Heart left ventricle (tissue), 16 donors: ENCODE results near the gene PDE9A. TPM values are rescaled to one million over a fixed set of nuclear protein-coding genes. Genes with fewer than 3 reads are reported as not detected.
A peak's percentile ranks its signal among the peaks of the same experiment; 100 is the strongest.

Experiments used
- ATAC-seq, 4 donors: fragments of 200-7000 bp; cut with Tn5 transposase; one replicate each; pipeline ENCODE4 v1.9.1; 2020 to 2022; ENCODE audit warnings: moderate library complexity in 4 of 4, mild to moderate bottlenecking in 3 of 4, moderate number of reproducible peaks in 1 of 4
- DNase-seq, 5 donors: peaks; one replicate each; pipeline ENCODE4 v3.0.0-alpha.2; 2020
- H3K27ac ChIP-seq, 12 donors: fragments of 200-600 bp; sonication (generic) in 4 of 12; one replicate each; pipeline versions ENCODE4 v1.5.0 to v1.8.0; 2016 to 2022; ENCODE audit warnings: mild to moderate bottlenecking in 2 of 12
- H3K27me3 ChIP-seq, 9 donors: fragments of 200-600 bp; sonication (generic) in 2 of 9; one replicate each; pipeline versions ENCODE4 v1.5.1 to v1.8.0; 2016 to 2022; ENCODE audit warnings: mild to moderate bottlenecking in 3 of 9
- H3K36me3 ChIP-seq, 9 donors: fragments of 200-600 bp; sonication (generic) in 2 of 9; one replicate each; pipeline versions ENCODE4 v1.5.0 to v1.8.0; 2018 to 2022; ENCODE audit warnings: mild to moderate bottlenecking in 2 of 9
- H3K4me1 ChIP-seq, 12 donors: fragments of 200-600 bp; sonication (generic) in 4 of 12; one replicate each; pipeline versions ENCODE4 v1.5.0 to v1.8.0; 2016 to 2022; ENCODE audit warnings: mild to moderate bottlenecking in 3 of 12
- H3K4me3 ChIP-seq, 12 donors: fragments of 200-600 bp; sonication (generic) in 4 of 12; one replicate each; pipeline versions ENCODE4 v1.5.0 to v1.8.0; 2017 to 2022; ENCODE audit warnings: mild to moderate bottlenecking in 9 of 12, moderate library complexity in 4 of 12
- H3K9me3 ChIP-seq, 12 donors: fragments of 200-600 bp; sonication (generic) in 4 of 12; one replicate each; pipeline versions ENCODE4 v1.5.0 to v1.8.0; 2016 to 2022; ENCODE audit warnings: mild to moderate bottlenecking in 1 of 12
- CTCF ChIP-seq, 12 donors: fragments of 200-600 bp; sonication (generic) in 4 of 12; IDR thresholded peaks; one replicate each; pipeline versions ENCODE4 v1.5.0 to v1.8.0; 2018 to 2022; ENCODE audit warnings: antibody characterized with exemption in 12 of 12, mild to moderate bottlenecking in 5 of 12
- POLR2A ChIP-seq, 2 donors: fragments of 450-650 bp; IDR thresholded peaks; one replicate each; pipeline ENCODE4 v1.6.1; 2017; ENCODE audit warnings: antibody characterized with exemption in 2 of 2, mild to moderate bottlenecking in 2 of 2, moderate library complexity in 2 of 2
- WGBS, 4 donors: extraction: QIAGEN DNeasy Blood & Tissue Kit in 2 of 4; methylation state at CpG; one replicate each; pipeline versions ENCODE4 v1.1.5 to v1.1.7; 2013 to 2018; 5-methylcytosine and 5-hydroxymethylcytosine counted together
- intact Hi-C, 10 donors: fragments of 100-400 bp; cut with DNase I; formaldehyde crosslinking; loops; one replicate each; pipeline versions ENCODE4 v1.11.1 to v1.14.2; 2022
- polyA plus RNA-seq, 2 donors: library from polyadenylated mRNA; stranded (reverse); fragments of 200-250 nt; gene quantifications; one replicate each; pipeline ENCODE4 v1.2.3, GENCODE V29; 2013
- total RNA-seq, 9 donors: library from RNA; depleted of rRNA in 2 of 9; stranded (reverse); fragments of >200 nt in 2 of 9; fragmentation: NEBNext Ultra II Directional in 3 of 9; extraction: Animal tissue kit (Norgen Biotek cat#: 25700) in 3 of 9; gene quantifications; one replicate each; pipeline versions ENCODE4 v1.1.0 to v1.2.4, GENCODE V29; 2016 to 2023
- donor health status: ischemic (EF 13 %, LVEDD 7.1; RV severe dilation, severe dysfunction).
- donor health status: healthy with polysubstance abuse.
- donor health status: DM: no; HTN: yes; CAD: no.
- donor health status: DM: no; HTN: no; CAD: no.
- donor health status: ischemic (EF 25% LVEDD 6.9; RV normal size, moderate dysfunction).
- donor health status: ischemic (EF 25% LVEDD 5.7; RV mildly dilated, moderate dysfunction).
- donor health status: healthy.
- donor health status: DM: yes; HTN: yes; CAD: no.
- donor health status: ischemic (EF 35%, LVEDD 5.7; RV mildly dilated, moderate dysfunction).
- donor health status: nonischemic (EF 11% LVEDD 7.7; RV severe dilation, severe dysfunction).
- donor health status: DM: yes; HTN: yes; CAD: no.
- donor health status: PGD.
- donor health status: ischemic (EF 29% LVEDD 5.4; RV normal size, mild dysfunction).
- donor health status: nonischemic (EF 23%, LVEDD 6.1; RV moderate dilation, normal function).

The PDE9A gene
- total and polyA plus RNA-seq, 11 donors: 1.5 to 4.0 (median 3.1) TPM

- peaks cover 0 to 41% (median 11%) of the 10 kb centered on the region in 9 donors for H3K36me3 ChIP-seq
- intact Hi-C loops: no loop called here
- no peaks in the 10 kb centered on the region for H3K9me3 ChIP-seq
- TF ChIP-seq CTCF (IDR thresholded peaks at IDR 0.05) (no peak), POLR2A (IDR thresholded peaks at IDR 0.05) (no peak)
- 93 to 100% (median 95%) methylated on average over 1 of the region's 1 CpG for whole genome bisulfite sequencing, 4 donors
- H3K27me3 ChIP-seq: no peaks in the 10 kb centered on the region
- H3K4me1 ChIP-seq: peaks cover 0 to 9% (median 0%) of the 10 kb centered on the region in 12 donors
- DNase-seq (no peak), ATAC-seq (no peak)
- no peak overlapping the region for H3K4me3 ChIP-seq
- H3K27ac ChIP-seq: no peak overlapping the region
Measured at GRCh38 chr21:42764883-42765282, 111.5 kb downstream of the PDE9A start.

DNA sequence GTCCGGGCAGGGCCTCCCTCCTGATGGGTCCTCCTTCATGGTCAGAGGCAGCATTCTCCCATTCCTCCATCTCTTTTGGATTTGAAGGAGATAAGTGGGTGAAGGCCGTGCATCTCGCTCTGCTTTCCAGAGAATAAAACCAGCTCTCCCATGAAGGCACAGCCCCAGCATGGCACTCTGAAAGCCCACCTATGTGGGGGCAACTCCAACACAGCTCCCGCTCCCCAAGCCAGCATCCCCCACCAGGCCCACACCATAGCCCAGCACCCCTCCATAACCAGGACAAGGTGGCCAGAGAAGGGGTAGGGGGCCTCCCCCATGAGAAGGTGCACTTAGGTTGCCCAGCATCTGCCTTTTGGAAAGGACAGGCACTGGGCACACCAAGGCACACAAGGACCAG lies 112.2 kb downstream of the PDE9A start:
- intact Hi-C loops: no loop called here
- ATAC-seq: no peak
- Histone ChIP-seq H3K27ac (no peak overlapping the region), H3K4me3 (no peak overlapping the region), H3K27me3 (no peaks in the 10 kb centered on the region), H3K9me3 (no peaks in the 10 kb centered on the region), H3K36me3 (peaks cover 0 to 45% (median 11%) of the 10 kb centered on the region in 9 donors), H3K4me1 (peaks cover 0 to 9% (median 0%) of the 10 kb centered on the region in 12 donors)
- WGBS, 4 donors: 96 to 98% (median 97%) methylated on average over 4 of the region's 4 CpGs
- TF ChIP-seq CTCF (IDR thresholded peaks at IDR 0.05): no peak
- no peak for TF ChIP-seq POLR2A (IDR thresholded peaks at IDR 0.05)
- no peak for DNase-seq

GRCh38 chr21:42766739-42767560 lies 113.5 kb downstream of the PDE9A start:
- H3K27me3 ChIP-seq: no peaks in the 10 kb centered on the region
- no peaks in the 10 kb centered on the region for H3K4me1 ChIP-seq
- intact Hi-C loops: no loop called here
- peak in 1 of 4 donors; percentile 19 for ATAC-seq
- H3K36me3 ChIP-seq: peaks cover 0 to 51% (median 11%) of the 10 kb centered on the region in 9 donors
- 85 to 86% (median 86%) methylated on average over 25 to 27 of the region's 27 CpGs for WGBS, 4 donors
- DNase-seq: no peak
- no peak overlapping the region for H3K27ac ChIP-seq
- TF ChIP-seq CTCF (IDR thresholded peaks at IDR 0.05) (no peak), POLR2A (IDR thresholded peaks at IDR 0.05) (no peak)
- H3K4me3 ChIP-seq: no peak overlapping the region
- no peaks in the 10 kb centered on the region for H3K9me3 ChIP-seq

GRCh38 chr21:42767561-42767835 lies 114.1 kb downstream of the PDE9A start:
- H3K9me3 ChIP-seq: no peaks in the 10 kb centered on the region
- WGBS, 4 donors: 84 to 97% (median 92%) methylated on average over 6 to 8 of the region's 8 CpGs
- H3K4me1 ChIP-seq: no peaks in the 10 kb centered on the region
- H3K27me3 ChIP-seq: no peaks in the 10 kb centered on the region
- intact Hi-C loops: no loop called here
- H3K27ac ChIP-seq: no peak overlapping the region
- H3K4me3 ChIP-seq: no peak overlapping the region
- TF ChIP-seq POLR2A (IDR thresholded peaks at IDR 0.05): no peak
- no peak for TF ChIP-seq CTCF (IDR thresholded peaks at IDR 0.05)
- no peak for DNase-seq
- no peak for ATAC-seq
- peaks cover 0 to 51% (median 11%) of the 10 kb centered on the region in 9 donors for H3K36me3 ChIP-seq
